ENCODE data around the gene PSORS1C1.
"Not testable (repeated sequence)": the region's sequence is repeated elsewhere in the genome, so short reads cannot be mapped to it uniquely, and the experiment has no call there.

PSORS1C1 gene

DNA sequence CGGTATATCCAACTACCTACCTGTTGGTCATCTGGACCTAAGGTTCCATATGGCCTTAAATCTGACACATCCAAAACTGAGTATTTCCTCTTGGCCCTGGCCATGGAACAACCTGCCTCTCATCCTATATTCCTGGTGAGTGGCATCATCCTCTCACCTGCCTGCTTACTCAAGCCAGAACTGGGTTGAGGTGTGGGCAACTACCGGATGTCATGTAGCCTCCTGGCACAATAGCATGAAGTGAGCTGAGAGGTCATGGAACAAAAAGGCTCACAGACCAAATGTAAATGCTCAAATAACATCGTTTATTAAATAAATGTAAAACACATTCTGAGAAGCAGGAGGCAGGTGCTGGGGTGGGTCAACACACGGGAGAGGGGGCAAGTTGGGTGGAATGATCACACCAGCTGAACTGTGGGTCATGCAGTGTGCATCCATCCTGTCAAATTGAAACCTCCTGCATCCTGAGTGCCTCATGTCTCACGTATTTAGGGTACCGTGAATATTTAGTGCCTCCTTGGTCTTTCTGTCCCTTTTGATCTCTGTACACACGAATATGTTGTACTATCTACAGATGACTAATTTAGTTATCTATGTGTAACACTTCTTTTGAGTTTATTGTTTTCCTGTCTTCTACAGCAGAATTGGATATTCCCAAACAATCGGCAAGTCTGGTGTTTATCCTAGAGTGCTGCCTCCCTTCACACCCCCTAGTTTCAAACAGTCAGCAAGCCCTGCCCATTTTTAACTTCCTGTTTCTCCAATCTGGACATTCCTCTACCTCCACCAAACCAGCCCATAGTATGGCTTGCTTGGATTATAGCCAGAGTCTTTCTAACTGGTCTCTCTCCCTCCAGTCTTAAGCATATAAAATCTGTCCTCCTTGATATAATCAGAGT is 63.8 kb downstream of the PSORS1C1 start:
- no peak for DNase-seq (ENCODE audit: low read depth in 3 of 3)

DNA sequence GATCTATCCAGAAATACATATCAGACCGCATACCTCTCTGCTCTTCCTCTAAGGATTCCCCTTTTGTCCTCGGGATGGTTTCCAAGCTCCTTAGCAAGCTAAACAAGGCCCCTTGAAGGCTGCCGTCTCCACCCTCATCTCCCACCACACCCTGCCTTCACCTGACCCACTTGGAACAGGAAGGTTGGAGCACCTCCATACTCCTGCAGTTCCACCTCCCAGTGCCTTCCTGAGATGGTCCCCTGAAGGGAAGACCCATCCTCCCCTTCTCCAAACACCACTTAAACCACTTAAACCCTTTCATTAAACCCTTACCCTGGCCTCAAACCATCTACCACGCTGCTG is 64.4 kb downstream of the PSORS1C1 start:
- no peak for DNase-seq (ENCODE audit: low read depth in 3 of 3)

GRCh38 chr6:31179896-31180295 is 65.3 kb downstream of the PSORS1C1 start:
- no peak for DNase-seq (ENCODE audit: low read depth in 3 of 3)

- peak in 1 of 3 experiments; percentile 60 for DNase-seq (ENCODE audit: low read depth in 3 of 3)
Observed at GRCh38 chr6:31180500-31180899, 65.9 kb downstream of the PSORS1C1 start.

DNA sequence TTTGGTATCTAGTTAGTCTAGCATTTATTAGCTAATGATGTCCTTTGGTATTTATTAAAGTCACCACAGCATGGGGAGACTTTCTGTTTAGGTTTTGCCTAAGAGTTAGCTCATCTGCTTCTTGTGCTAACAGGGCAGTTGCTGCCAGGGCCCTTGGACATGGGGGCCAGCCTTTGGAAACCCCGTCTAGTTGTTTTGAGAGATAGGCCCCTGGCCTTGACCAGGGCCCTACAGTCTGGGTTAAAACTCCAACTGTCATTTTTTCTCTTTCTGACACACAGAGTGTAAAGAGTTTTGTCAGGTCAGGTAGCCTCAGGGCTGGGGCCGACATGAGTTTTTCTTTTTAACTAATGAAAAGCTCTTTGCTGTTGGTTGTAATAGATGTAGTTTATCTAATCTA is 68.7 kb downstream of the PSORS1C1 start:
- DNase-seq (ENCODE audit: low read depth in 3 of 3) = not testable (repeated sequence)

DNA sequence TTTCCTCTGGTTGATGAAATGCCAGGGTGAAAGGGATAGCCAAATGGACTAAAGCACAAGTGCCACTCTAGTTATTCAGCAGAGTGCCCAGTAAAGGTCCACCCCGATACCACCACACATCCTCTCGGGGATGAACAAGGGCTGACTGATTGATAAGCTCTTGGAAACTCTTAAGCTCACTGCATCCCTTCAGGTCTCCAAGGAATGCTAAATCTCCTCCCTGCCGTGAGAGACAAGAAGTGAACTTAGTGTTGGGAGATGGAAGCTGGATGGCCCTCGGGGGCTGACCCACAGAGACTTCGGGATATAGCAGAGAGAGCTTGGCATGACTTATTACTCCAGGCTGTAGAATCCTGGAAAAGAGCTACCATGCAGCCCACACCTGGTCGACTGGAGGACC is 69.3 kb downstream of the PSORS1C1 start:
- not testable (repeated sequence) for DNase-seq (ENCODE audit: low read depth in 3 of 3)

DNA sequence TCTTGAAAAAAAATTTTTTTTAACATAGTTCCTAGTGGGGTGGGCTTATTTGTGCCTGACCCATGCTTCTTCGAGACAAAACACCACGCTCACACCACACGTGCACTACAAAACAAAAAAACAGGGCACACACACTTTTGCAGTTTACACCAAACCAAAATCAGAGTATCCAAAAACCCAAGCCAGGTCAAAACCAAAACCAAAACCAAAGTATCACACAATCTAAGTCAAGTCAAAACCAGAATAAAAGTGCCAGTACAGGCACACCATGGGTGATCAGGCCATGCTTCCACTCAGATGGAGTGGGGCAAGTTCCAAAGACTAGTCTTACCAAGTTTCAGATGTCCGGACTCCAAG is 71.1 kb downstream of the PSORS1C1 start:
- not testable (repeated sequence) for DNase-seq (ENCODE audit: low read depth in 3 of 3)

DNA sequence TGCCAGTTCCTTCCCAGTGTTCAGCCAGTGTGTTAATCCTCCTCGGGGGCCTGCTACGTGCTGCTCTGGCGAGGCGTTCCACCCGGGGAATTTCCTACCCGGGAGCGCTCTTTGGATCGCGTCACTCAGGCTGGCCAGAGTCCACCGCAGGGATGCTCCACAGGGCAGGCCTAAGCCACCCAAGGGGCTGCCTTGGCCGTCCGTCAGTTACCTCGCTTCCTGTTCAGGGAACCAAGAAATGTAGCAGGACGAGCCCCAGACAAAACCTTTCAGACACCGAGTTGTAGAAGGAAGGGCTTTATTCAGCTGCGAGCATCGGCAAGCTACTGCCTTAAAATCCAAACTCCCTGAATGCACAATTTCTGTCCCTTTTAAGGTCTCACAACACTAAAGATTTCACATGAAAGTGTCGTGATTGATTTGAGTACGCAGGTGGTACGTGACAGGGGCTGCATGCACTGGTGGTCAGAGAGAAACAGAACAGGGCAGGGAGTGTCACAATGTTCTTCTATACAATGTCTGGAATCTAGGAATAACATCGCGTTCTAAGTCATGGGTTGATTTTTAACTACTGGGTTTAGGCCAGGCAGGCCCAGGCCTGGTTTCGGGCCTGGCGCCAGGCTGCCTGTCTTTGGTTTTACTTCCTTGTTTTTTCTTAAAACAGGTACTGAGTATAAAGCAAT is 71.6 kb downstream of the PSORS1C1 start:
- DNase-seq (ENCODE audit: low read depth in 3 of 3) = no peak

- DNase-seq (ENCODE audit: low read depth in 3 of 3) = no peak
Observed at GRCh38 chr6:31187780-31188194, 73.2 kb downstream of the PSORS1C1 start.

DNA sequence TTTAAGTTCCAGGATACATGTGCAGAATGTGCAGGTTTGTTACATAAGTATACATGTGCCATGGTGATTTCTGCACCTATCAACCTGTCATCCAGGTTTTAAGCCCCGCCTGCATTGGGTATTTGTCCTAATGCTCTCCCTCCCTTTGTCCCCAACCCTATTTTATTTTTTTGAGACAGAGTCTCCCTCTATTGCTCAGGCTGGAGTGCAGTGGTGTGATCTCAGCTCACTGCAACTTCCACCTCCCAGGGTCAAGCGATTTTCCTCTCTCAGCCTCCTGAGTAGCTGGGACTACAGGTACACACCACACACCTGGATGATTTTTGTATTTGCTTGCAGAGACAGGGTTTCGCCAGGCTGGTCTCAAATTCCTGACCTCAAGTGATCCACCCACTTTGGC is 74.6 kb downstream of the PSORS1C1 start:
- DNase-seq (ENCODE audit: low read depth in 3 of 3) = not testable (repeated sequence)

Data from stimulated activated CD4-positive, alpha-beta T cell treated with anti-CD3 and anti-CD28 coated beads, TNF-alpha, amount 100 ng/mL, for 4 hours (primary cell).